Fibroblast of the conjunctiva (primary cell): ENCODE data around the gene STK40.

Source experiments
- DNase-seq: peaks from one replicate; pipeline ENCODE4 v3.0.0-alpha.2; 2010; ENCODE audit warnings: low read depth

The STK40 gene

GRCh38 chr1:36385410-36386264 is at the start of gene STK40:
Gene STK40, minus strand, starts transcription at chr1:36385924. Its CDS starts 24,592 bp downstream, at chr1:36361332.
- peak; percentile 100 for DNase-seq

- DNase-seq: no peak
Measured at GRCh38 chr1:36433102-36433501, 47.4 kb upstream of the STK40 start.

- DNase-seq: no peak
Measured at GRCh38 chr1:36432616-36433015, 46.9 kb upstream of the STK40 start.

- DNase-seq: no peak
Measured at GRCh38 chr1:36425791-36426190, 40.1 kb upstream of the STK40 start.

- DNase-seq: no peak
Measured at GRCh38 chr1:36421649-36422048, 35.9 kb upstream of the STK40 start.

GRCh38 chr1:36420836-36421317 is 35.2 kb upstream of the STK40 start:
- peak; percentile 77 for DNase-seq

GRCh38 chr1:36420409-36420808 is 34.7 kb upstream of the STK40 start:
- peak; percentile 8 for DNase-seq

- no peak for DNase-seq
Measured at GRCh38 chr1:36419569-36419968, 33.8 kb upstream of the STK40 start.

- DNase-seq: no peak
Measured at GRCh38 chr1:36419140-36419539, 33.4 kb upstream of the STK40 start.

- DNase-seq: no peak
Measured at GRCh38 chr1:36417931-36418330, 32.2 kb upstream of the STK40 start.

- no peak for DNase-seq
Measured at GRCh38 chr1:36415661-36416326, 30.1 kb upstream of the STK40 start.

- no peak for DNase-seq
Measured at GRCh38 chr1:36414384-36414783, 28.7 kb upstream of the STK40 start.

- DNase-seq: no peak
Measured at GRCh38 chr1:36411674-36412648, 26.2 kb upstream of the STK40 start.

- no peak for DNase-seq
Measured at GRCh38 chr1:36408479-36408878, 22.8 kb upstream of the STK40 start.

- DNase-seq: no peak
Measured at GRCh38 chr1:36406440-36406839, 20.7 kb upstream of the STK40 start.

GRCh38 chr1:36402504-36402890 is 16.8 kb upstream of the STK40 start:
- DNase-seq: no peak

GRCh38 chr1:36401602-36402503 is 16.1 kb upstream of the STK40 start:
- no peak for DNase-seq

- DNase-seq: peak; percentile 14
Measured at GRCh38 chr1:36400825-36401601, 15.3 kb upstream of the STK40 start.

- no peak for DNase-seq
Measured at GRCh38 chr1:36400514-36400824, 14.7 kb upstream of the STK40 start.

GRCh38 chr1:36398370-36398977 is 12.8 kb upstream of the STK40 start:
- DNase-seq: no peak
